ENCODE results near the gene IGF2. TPM values are rescaled to one million over a fixed set of nuclear protein-coding genes. Genes with fewer than 3 reads are reported as not detected.

IGF2 gene
- total and polyA plus RNA-seq, 10 of the 15 experiments (the other 5 are each of a cell fraction or from before 2014, with no cell fraction given): 0.41 TPM; not detected in 9

GRCh38 chr11:2143477-2143798, 4.2 kb upstream of the IGF2 start:
- WGBS (ENCODE audit: insufficient coverage, insufficient replicate concordance, low lambda C conversion rate, missing lambda C conversion rate): under 1% methylated on average over 12 of the region's 12 CpGs
- ChIA-PET RAD21 (ENCODE audit: unreplicated experiment) (interaction anchor here (1.6 kb wide), 1 partner anchor 8 kb away, joined by 4 read pairs; no protein-coding TSS in a partner anchor), CTCF (interaction anchor here (1.0 to 3.1 kb wide), 2 partner anchors 8 to 491 kb away, joined by 4 to 19 read pairs; no protein-coding TSS in a partner anchor), SMC1A (ENCODE audit: uncharacterized antibody, unreplicated experiment) (interaction anchor here (0.6 kb wide), 1 partner anchor 744 kb away, joined by 3 read pairs; no protein-coding TSS in a partner anchor), POLR2A (no interaction called here)
- Histone ChIP-seq H3K79me2 (ENCODE audit: control insufficient read depth, insufficient read depth, low read length) (no peaks in the 10 kb centered on the region), H2AFZ (ENCODE audit: control insufficient read depth, low read depth, low read length) (no peak overlapping the region), H3K4me1 (ENCODE audit: control insufficient read depth, insufficient read depth, low read length) (no peaks in the 10 kb centered on the region), H3K4me2 (ENCODE audit: control insufficient read depth, insufficient read depth) (no peak overlapping the region), H3K27me3 (replicated peaks in 1 of 2; ENCODE audit: control insufficient read depth in 2 of 2, insufficient read depth in 2 of 2, low read length in 1 of 2) (peaks cover 2 to 8% of the 10 kb centered on the region in 2 experiments; a peak in 3 of 4 replicates), H4K20me1 (ENCODE audit: control insufficient read depth, insufficient read depth) (no peaks in the 10 kb centered on the region), H3K4me3 (no peak overlapping the region), H3K9ac (ENCODE audit: control insufficient read depth, insufficient read depth, low read length) (no peak overlapping the region), H3K9me3 (replicated peaks; ENCODE audit: control insufficient read depth, insufficient read depth, low read length) (no peaks in the 10 kb centered on the region), H3K27ac (ENCODE audit: control insufficient read depth, insufficient read depth) (no peak overlapping the region), H3K36me3 (ENCODE audit: control insufficient read depth in 2 of 2, insufficient read depth in 2 of 2, low read length in 1 of 2) (no peaks in the 10 kb centered on the region)
- no TSS peak for BruUV-seq (replicated peaks)
- in situ Hi-C loops (cut with MboI): no loop called here
- intact Hi-C loops (cut with micrococcal nuclease; ENCODE audit: unreplicated experiment): no loop called here
- ATAC-seq: no peak
- TF ChIP-seq ELK1 (IDR thresholded peaks at IDR 0.05; ENCODE audit: low read depth, low read length) (no peak), MAX (IDR thresholded peaks at IDR 0.05; ENCODE audit: low read depth, low read length) (no peak), TCF7 (IDR thresholded peaks at IDR 0.05; ENCODE audit: borderline replicate concordance) (no peak), RBBP5 (conservative IDR thresholded peaks at IDR 0.05) (no peak), WRNIP1 (IDR thresholded peaks at IDR 0.05; ENCODE audit: borderline replicate concordance, low read depth, low read length) (no peak), IKZF1 (conservative IDR thresholded peaks at IDR 0.05) (no peak), RUNX3 (IDR thresholded peaks at IDR 0.05; ENCODE audit: low read length) (no peak)
- FAIRE-seq: no peak
- no peak for DNase-seq (ENCODE audit: low read depth, low spot score)

All from GM12878 (cell line).